ENCODE measurements around the gene FBXW7. TPM values are rescaled to one million over a fixed set of nuclear protein-coding genes. Genes with fewer than 3 reads are reported as not detected.

The FBXW7 gene
- total RNA-seq, 1 donor from 2014 or later, result 47.2 TPM

- intact Hi-C loops (cut with DNase I), result no loop called here
- no peaks in the 10 kb centered on the region for H3K9me3 ChIP-seq
- H3K27me3 ChIP-seq, result no peaks in the 10 kb centered on the region
- H3K27ac ChIP-seq, result no peak overlapping the region
- TF ChIP-seq CTCF (IDR thresholded peaks at IDR 0.05), result no peak
- H3K4me3 ChIP-seq, result no peak overlapping the region
- ATAC-seq (no peak), DNase-seq (no peak)
- H3K4me1 ChIP-seq, result peaks cover 6% of the 10 kb centered on the region
- no peaks in the 10 kb centered on the region for H3K36me3 ChIP-seq
Measured at GRCh38 chr4:152488246-152488645, 47.6 kb downstream of the FBXW7 start.

DNA sequence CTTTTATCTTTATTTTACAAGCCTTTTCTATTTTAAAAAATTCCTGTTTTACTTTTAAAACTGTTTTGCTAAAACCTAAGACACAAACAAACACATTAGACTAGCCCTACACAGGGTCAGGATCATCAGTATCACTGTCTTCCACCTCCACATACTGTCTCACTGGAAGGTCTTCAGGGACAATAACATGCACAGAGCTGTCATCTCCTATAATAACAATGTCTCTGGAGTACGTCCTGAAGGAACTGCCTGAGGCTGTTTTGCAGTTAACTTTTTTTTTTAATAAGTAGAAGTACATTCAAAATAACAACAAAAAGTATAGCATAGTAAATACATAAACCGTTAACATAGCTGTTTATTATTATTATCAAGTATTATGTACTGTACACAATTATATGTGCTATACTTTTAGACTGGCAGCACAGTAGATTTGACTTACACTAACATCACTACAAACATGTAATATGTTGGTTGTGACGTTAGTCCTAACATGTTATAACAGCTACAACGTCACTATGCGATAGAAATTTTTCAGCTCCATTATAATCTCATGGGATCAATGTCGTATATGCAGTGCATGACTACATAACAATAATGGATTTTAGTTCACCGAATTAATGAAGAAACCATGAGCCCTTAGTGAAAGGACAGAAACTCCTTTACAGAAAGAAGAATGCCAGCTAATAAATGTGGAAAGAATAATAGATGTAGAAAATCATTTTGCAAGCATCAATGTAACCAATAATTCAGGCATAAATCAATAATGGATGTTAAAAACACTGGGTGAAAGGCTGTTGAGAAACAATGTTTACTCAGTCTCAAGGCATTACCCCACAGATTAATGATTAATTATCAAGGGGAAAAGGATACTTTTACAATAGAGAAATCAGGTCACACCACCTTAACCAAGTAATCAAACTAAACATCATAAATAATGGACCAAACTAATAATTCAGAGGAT, 49.2 kb downstream of the FBXW7 start:
- peaks cover 6% of the 10 kb centered on the region for H3K4me1 ChIP-seq
- H3K27ac ChIP-seq, result no peak overlapping the region
- H3K36me3 ChIP-seq, result no peaks in the 10 kb centered on the region
- no peaks in the 10 kb centered on the region for H3K9me3 ChIP-seq
- TF ChIP-seq CTCF (IDR thresholded peaks at IDR 0.05), result no peak
- no peak for ATAC-seq
- H3K27me3 ChIP-seq, result no peaks in the 10 kb centered on the region
- no peak overlapping the region for H3K4me3 ChIP-seq
- no peak for DNase-seq
- intact Hi-C loops (cut with DNase I), result no loop called here

DNA sequence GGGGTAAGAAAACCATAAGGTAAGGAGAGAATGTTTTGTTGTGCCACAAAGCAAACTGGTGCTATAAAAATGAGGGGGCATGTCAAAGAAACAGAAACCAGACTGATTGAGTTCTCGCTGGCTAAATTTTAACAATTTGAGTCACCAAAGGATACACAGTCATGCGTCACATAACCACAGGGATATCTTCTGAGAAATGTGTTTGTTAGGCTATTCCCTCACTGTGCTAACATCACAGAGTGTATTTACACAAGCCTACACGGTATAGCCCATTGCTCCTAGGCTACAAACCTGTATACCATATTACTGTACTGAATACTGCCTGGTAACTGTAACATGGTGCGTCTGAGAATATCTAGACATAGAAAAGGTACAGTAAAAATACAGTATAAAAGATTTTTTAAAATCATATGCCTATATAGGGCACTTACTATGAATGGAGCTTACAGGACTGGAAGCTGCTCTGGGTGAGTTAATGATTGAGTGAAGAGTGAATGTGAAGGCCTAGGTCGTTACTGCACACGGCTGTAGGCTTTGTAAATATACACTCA, 50.1 kb downstream of the FBXW7 start:
- peaks cover 6% of the 10 kb centered on the region for H3K4me1 ChIP-seq
- ATAC-seq, result peak; percentile 66
- no peak for DNase-seq
- H3K27ac ChIP-seq, result no peak overlapping the region
- H3K4me3 ChIP-seq, result no peak overlapping the region
- TF ChIP-seq CTCF (IDR thresholded peaks at IDR 0.05), result no peak
- H3K36me3 ChIP-seq, result no peaks in the 10 kb centered on the region
- H3K9me3 ChIP-seq, result no peaks in the 10 kb centered on the region
- no peaks in the 10 kb centered on the region for H3K27me3 ChIP-seq
- intact Hi-C loops (cut with DNase I), result no loop called here

DNA sequence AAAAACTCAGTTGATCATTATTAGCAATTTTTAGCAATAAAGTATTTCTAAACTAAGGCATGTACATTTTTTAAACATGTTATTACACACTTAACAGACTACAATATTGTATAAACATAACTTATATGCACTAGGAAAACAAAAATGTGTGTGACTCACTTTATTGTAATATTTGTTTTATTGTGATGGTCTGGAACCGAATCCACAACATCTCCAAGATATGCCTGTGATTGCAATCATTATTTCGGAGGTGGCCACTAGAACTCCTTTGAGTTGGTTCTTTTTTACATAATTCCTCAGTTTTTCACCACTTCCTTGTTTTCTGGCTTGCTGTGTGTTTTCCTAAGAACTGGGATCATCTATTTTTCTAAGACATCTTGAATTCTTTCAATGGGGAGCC, 53.7 kb downstream of the FBXW7 start:
- H3K9me3 ChIP-seq, result no peaks in the 10 kb centered on the region
- intact Hi-C loops (cut with DNase I), result no loop called here

GRCh38 chr4:152480901-152481300, 55.0 kb downstream of the FBXW7 start:
- no peak for ATAC-seq
- intact Hi-C loops (cut with DNase I), result no loop called here
- Histone ChIP-seq H3K4me3 (no peak overlapping the region), H3K36me3 (no peaks in the 10 kb centered on the region), H3K4me1 (peaks cover 9% of the 10 kb centered on the region), H3K9me3 (no peaks in the 10 kb centered on the region), H3K27me3 (no peaks in the 10 kb centered on the region), H3K27ac (no peak overlapping the region)
- DNase-seq, result no peak
- TF ChIP-seq CTCF (IDR thresholded peaks at IDR 0.05), result no peak

More for the DNA sequence above, 53.7 kb downstream of the FBXW7 start:
- no peak for TF ChIP-seq CTCF (IDR thresholded peaks at IDR 0.05)
- Histone ChIP-seq H3K4me1 (peaks cover 10% of the 10 kb centered on the region), H3K27me3 (no peaks in the 10 kb centered on the region), H3K4me3 (no peak overlapping the region), H3K27ac (no peak overlapping the region), H3K36me3 (no peaks in the 10 kb centered on the region)
- ATAC-seq (no peak), DNase-seq (no peak)

Data from upper lobe of right lung (tissue), 1 donor.